ENCODE data around the gene FASN.

Gene FASN

GRCh38 chr17:82127704-82128103 lies 29.7 kb upstream of the FASN start:
- Histone ChIP-seq H3K27me3 (replicated peaks; ENCODE audit: insufficient read depth, low read length) (no peaks in the 10 kb centered on the region), H3K4me3 (ENCODE audit: low read length) (no peak overlapping the region), H3K79me2 (ENCODE audit: low read length) (no peaks in the 10 kb centered on the region), H3K9ac (ENCODE audit: low read length) (no peak overlapping the region), H4K20me1 (ENCODE audit: insufficient read depth, low read length) (no peaks in the 10 kb centered on the region), H3K36me3 (replicated peaks; ENCODE audit: insufficient read depth, low read length) (no peaks in the 10 kb centered on the region), H3F3A (ENCODE audit: insufficient read depth, low read length) (peaks cover 2% of the 10 kb centered on the region; the same call in 1 of the 2 replicates), H3K9me2 (replicated peaks; ENCODE audit: insufficient read depth, low read length) (no peaks in the 10 kb centered on the region), H3K4me2 (ENCODE audit: low read depth, low read length) (no peak overlapping the region), H3K4me1 (ENCODE audit: low read length) (peaks cover 3% of the 10 kb centered on the region), H2AFZ (ENCODE audit: low read length) (no peak overlapping the region), H3K27ac (ENCODE audit: low read length) (no peak overlapping the region), H3K9me3 (replicated peaks; ENCODE audit: insufficient read depth, low read length) (no peaks in the 10 kb centered on the region)
- no peak for DNase-seq
- TF ChIP-seq EZH2phosphoT487 (IDR thresholded peaks at IDR 0.05; ENCODE audit: low read length) (no peak), CTCF (IDR thresholded peaks at IDR 0.05; ENCODE audit: low read length) (no peak), EZH2 (optimal IDR thresholded peaks at IDR 0.05; ENCODE audit: low read depth, low read length) (no peak)

GRCh38 chr17:82127315-82127595 lies 29.2 kb upstream of the FASN start:
- Histone ChIP-seq H3K4me3 (ENCODE audit: low read length) (no peak overlapping the region), H3K4me2 (ENCODE audit: low read depth, low read length) (no peak overlapping the region), H4K20me1 (ENCODE audit: insufficient read depth, low read length) (no peaks in the 10 kb centered on the region), H2AFZ (ENCODE audit: low read length) (no peak overlapping the region), H3K9me3 (replicated peaks; ENCODE audit: insufficient read depth, low read length) (no peaks in the 10 kb centered on the region), H3K27me3 (replicated peaks; ENCODE audit: insufficient read depth, low read length) (no peaks in the 10 kb centered on the region), H3K4me1 (ENCODE audit: low read length) (peaks cover 6% of the 10 kb centered on the region), H3K27ac (ENCODE audit: low read length) (no peak overlapping the region), H3K36me3 (replicated peaks; ENCODE audit: insufficient read depth, low read length) (no peaks in the 10 kb centered on the region), H3K9me2 (replicated peaks; ENCODE audit: insufficient read depth, low read length) (no peaks in the 10 kb centered on the region), H3K79me2 (ENCODE audit: low read length) (no peaks in the 10 kb centered on the region), H3K9ac (ENCODE audit: low read length) (no peak overlapping the region), H3F3A (ENCODE audit: insufficient read depth, low read length) (peaks cover 5% of the 10 kb centered on the region; the same call in 1 of the 2 replicates)
- no peak for DNase-seq
- TF ChIP-seq EZH2 (optimal IDR thresholded peaks at IDR 0.05; ENCODE audit: low read depth, low read length) (no peak), CTCF (IDR thresholded peaks at IDR 0.05; ENCODE audit: low read length) (no peak), EZH2phosphoT487 (IDR thresholded peaks at IDR 0.05; ENCODE audit: low read length) (no peak)

- Histone ChIP-seq H3K9me3 (replicated peaks; ENCODE audit: insufficient read depth, low read length) (no peaks in the 10 kb centered on the region), H3K9me2 (replicated peaks; ENCODE audit: insufficient read depth, low read length) (no peaks in the 10 kb centered on the region), H4K20me1 (ENCODE audit: insufficient read depth, low read length) (no peaks in the 10 kb centered on the region), H3K4me2 (ENCODE audit: low read depth, low read length) (no peak overlapping the region), H3K36me3 (replicated peaks; ENCODE audit: insufficient read depth, low read length) (no peaks in the 10 kb centered on the region), H3F3A (ENCODE audit: insufficient read depth, low read length) (peaks cover 9% of the 10 kb centered on the region), H3K27ac (ENCODE audit: low read length) (no peak overlapping the region), H3K27me3 (replicated peaks; ENCODE audit: insufficient read depth, low read length) (no peaks in the 10 kb centered on the region), H2AFZ (ENCODE audit: low read length) (no peak overlapping the region), H3K79me2 (ENCODE audit: low read length) (no peaks in the 10 kb centered on the region), H3K9ac (ENCODE audit: low read length) (no peak overlapping the region), H3K4me3 (ENCODE audit: low read length) (no peak overlapping the region), H3K4me1 (ENCODE audit: low read length) (peaks cover 11% of the 10 kb centered on the region)
- TF ChIP-seq CTCF (IDR thresholded peaks at IDR 0.05; ENCODE audit: low read length) (no peak), EZH2phosphoT487 (IDR thresholded peaks at IDR 0.05; ENCODE audit: low read length) (no peak), EZH2 (optimal IDR thresholded peaks at IDR 0.05; ENCODE audit: low read depth, low read length) (no peak)
- no peak for DNase-seq
These were observed 28.7 kb upstream of the FASN start for GRCh38 chr17:82126556-82127314.

All from MM.1S (cell line).